Measurements from ENCODE around the gene CD300E. TPM values are rescaled to one million over a fixed set of nuclear protein-coding genes. Genes with fewer than 3 reads are reported as not detected.

CD300E gene
- total RNA-seq, 1 donor from 2014 or later = 0.52 TPM

DNA sequence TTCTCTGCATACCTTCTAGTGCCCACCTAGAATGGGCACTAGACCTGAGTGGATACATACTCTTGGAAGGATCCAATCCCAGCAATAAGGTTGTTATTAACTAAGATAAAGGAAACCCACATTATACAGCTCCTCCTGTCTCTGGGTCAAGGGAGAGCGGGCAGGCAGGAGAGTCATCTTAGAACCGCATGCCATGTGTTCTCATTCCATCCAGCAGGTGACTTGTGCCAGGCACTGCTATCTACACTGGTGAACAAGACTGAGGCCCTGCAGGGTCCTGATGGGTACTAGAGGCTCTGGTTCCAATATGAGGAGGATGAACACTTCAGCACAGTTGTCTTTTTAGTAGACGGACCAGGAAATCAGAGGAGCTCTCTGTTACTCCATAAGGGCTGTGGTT lies 50.4 kb downstream of the CD300E start:
- H3K9me3 ChIP-seq (ENCODE audit: control insufficient read depth in 3 of 3, low read length in 3 of 3) = no peaks in the 10 kb centered on the region
- H3K36me3 ChIP-seq (ENCODE audit: control insufficient read depth in 3 of 3, insufficient read depth in 3 of 3, low read length in 3 of 3) = no peaks in the 10 kb centered on the region
- H3K27me3 ChIP-seq (ENCODE audit: control insufficient read depth in 3 of 3, insufficient read depth in 3 of 3, low read length in 3 of 3) = peaks cover 4 to 13% (median 6%) of the 10 kb centered on the region in 3 donors
- no peak overlapping the region for H3K9ac ChIP-seq (ENCODE audit: low read depth in 1 of 3, low read length in 3 of 3)
- H3K4me3 ChIP-seq (ENCODE audit: low read length in 3 of 3) = no peak overlapping the region
- H3K4me1 ChIP-seq (ENCODE audit: control insufficient read depth in 3 of 3, insufficient read depth in 3 of 3, low read length in 3 of 3) = peaks cover 10 to 23% (median 11%) of the 10 kb centered on the region in 3 donors
- no peak overlapping the region for H3K27ac ChIP-seq (ENCODE audit: low read depth, low read length)

DNA sequence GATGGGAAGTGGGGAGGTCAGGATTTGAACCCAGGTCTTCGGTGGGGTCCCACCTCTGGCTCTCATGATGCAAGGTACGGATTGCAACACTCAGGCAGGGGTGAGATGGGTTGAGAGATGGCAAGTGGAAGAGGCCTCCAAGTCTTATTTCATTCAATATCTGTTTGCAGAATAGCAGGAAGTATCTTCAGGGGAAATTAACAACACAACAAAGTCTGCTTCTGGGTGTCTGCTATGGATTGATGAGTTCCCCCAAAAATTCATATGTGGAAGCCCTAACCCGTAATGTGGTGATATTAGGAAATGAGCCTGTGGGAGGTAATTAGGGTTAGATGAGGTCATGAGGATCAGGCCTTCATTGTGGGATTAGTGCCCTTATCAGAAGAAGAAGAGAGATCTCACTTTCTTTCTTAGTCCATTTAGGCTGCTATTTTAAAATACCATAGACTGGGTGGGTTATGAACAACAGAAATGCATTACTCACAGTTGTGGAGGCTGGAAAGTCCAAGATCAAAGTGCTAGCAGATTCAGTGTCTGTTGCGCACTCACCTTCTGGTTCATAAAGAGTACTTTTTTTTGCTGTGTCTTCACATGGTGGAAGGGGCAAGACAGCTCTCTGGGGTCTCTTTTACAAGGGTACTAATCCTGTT lies 51.8 kb downstream of the CD300E start:
- Histone ChIP-seq H3K27ac (ENCODE audit: low read depth, low read length) (no peak overlapping the region), H3K27me3 (ENCODE audit: control insufficient read depth in 3 of 3, insufficient read depth in 3 of 3, low read length in 3 of 3) (peaks cover 4 to 15% (median 6%) of the 10 kb centered on the region in 3 donors), H3K4me3 (ENCODE audit: low read length in 3 of 3) (no peak overlapping the region), H3K4me1 (ENCODE audit: control insufficient read depth in 3 of 3, insufficient read depth in 3 of 3, low read length in 3 of 3) (peaks cover 10 to 26% (median 11%) of the 10 kb centered on the region in 3 donors), H3K9ac (ENCODE audit: low read depth in 1 of 3, low read length in 3 of 3) (no peak overlapping the region), H3K36me3 (ENCODE audit: control insufficient read depth in 3 of 3, insufficient read depth in 3 of 3, low read length in 3 of 3) (no peaks in the 10 kb centered on the region), H3K9me3 (ENCODE audit: control insufficient read depth in 3 of 3, low read length in 3 of 3) (no peaks in the 10 kb centered on the region)

DNA sequence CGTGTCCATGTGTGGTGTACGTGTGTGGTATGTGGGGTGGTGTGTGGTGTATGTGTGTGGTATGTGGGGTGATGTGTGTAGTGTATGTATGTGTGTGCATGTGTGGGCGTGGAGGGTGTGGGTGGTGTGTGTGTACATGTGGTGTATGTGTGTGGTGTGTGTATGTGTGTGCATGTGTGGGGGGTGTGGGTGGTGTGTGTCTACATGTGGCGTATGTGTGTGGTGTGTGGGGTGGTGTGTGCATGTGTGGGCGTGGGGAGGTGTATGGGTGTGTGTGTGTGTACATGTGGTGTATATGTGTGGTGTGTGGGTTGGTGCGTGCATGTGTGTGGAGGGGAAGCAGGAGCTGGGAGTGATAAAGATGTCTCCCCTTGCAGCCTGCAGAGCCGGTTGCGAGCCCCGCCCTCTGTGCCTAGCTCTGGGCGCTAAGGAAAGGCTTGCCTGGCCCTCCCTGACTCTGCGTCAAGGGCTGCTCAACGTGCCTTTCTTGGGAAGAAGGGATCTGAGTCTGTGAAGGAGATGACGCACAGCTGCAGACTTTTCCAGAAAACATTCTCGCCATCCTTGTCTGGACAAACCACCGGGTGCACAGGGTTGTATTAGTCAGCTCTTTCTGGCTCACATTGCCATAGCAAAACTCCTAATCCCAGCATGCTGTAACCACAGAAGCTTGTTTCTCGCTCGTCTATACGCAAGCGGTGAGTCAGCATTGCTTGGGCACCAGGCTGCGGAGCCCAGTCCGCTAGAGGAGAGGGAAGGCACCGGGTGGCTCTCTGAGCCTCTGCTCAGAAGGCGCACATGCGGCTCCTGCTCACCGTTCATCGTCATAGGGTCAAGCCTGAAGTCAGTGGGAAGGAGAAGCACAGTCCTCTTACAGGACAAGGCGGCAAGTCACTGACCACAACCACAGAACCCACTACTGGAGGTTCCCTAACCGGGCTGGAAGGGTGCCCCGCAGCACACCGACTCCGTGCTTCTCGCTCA lies 54.2 kb downstream of the CD300E start:
- Histone ChIP-seq H3K4me1 (ENCODE audit: control insufficient read depth in 3 of 3, insufficient read depth in 3 of 3, low read length in 3 of 3) (peaks cover 10 to 26% (median 11%) of the 10 kb centered on the region in 3 donors), H3K27ac (ENCODE audit: low read depth, low read length) (peak overlapping the region; percentile 21), H3K27me3 (ENCODE audit: control insufficient read depth in 3 of 3, insufficient read depth in 3 of 3, low read length in 3 of 3) (peaks cover 6 to 8% (median 7%) of the 10 kb centered on the region in 3 donors), H3K4me3 (ENCODE audit: low read length in 3 of 3) (peak overlapping the region in 2 of 3 donors; percentile 19 to 29), H3K9me3 (ENCODE audit: control insufficient read depth in 3 of 3, low read length in 3 of 3) (no peaks in the 10 kb centered on the region), H3K36me3 (ENCODE audit: control insufficient read depth in 3 of 3, insufficient read depth in 3 of 3, low read length in 3 of 3) (no peaks in the 10 kb centered on the region), H3K9ac (ENCODE audit: low read depth in 1 of 3, low read length in 3 of 3) (peak overlapping the region in 1 of 3 donors; percentile 40)

DNA sequence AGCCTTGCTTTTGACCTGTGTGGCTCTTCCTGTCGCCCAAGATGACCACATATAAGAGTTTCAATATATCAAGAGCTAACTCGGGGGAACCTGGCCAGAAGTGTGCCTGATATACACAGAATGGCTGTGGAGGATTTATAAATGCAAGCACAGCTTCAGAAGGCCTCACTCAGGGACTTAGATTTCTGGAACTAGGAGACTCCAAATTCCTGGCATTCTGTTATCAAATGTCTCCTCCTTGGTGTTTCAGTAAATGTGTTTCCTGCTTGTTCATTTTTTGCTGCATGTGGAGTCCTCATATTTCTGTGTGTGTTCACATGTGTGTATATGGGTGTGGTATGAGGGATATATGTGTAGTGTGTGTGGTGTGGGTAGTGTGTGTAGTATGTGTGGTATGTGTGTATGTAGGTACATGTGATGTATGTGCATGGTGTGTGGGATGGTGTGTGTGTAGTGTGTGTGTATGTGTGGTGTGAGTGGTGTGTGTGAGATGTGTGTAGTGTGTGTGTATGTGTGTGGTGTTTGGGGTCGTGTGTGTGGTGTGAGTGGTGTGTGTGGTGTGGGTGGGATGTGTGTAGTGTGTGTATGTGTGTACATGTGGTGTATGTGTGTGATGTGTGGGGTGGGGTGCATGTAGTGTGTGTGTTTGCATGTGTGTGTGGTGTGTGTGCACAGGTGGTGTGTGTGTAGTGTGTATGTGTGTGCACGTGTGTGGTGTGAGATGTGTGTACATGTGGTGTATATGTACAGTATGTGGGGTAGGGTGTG lies 55.2 kb downstream of the CD300E start:
- H3K27me3 ChIP-seq (ENCODE audit: control insufficient read depth in 3 of 3, insufficient read depth in 3 of 3, low read length in 3 of 3) = peaks cover 5 to 15% (median 8%) of the 10 kb centered on the region in 3 donors
- H3K4me3 ChIP-seq (ENCODE audit: low read length in 3 of 3) = no peak overlapping the region
- H3K36me3 ChIP-seq (ENCODE audit: control insufficient read depth in 3 of 3, insufficient read depth in 3 of 3, low read length in 3 of 3) = no peaks in the 10 kb centered on the region
- H3K27ac ChIP-seq (ENCODE audit: low read depth, low read length) = peak overlapping the region; percentile 21
- H3K4me1 ChIP-seq (ENCODE audit: control insufficient read depth in 3 of 3, insufficient read depth in 3 of 3, low read length in 3 of 3) = peaks cover 10 to 26% (median 11%) of the 10 kb centered on the region in 3 donors
- H3K9ac ChIP-seq (ENCODE audit: low read depth in 1 of 3, low read length in 3 of 3) = no peak overlapping the region
- no peaks in the 10 kb centered on the region for H3K9me3 ChIP-seq (ENCODE audit: control insufficient read depth in 3 of 3, low read length in 3 of 3)

DNA sequence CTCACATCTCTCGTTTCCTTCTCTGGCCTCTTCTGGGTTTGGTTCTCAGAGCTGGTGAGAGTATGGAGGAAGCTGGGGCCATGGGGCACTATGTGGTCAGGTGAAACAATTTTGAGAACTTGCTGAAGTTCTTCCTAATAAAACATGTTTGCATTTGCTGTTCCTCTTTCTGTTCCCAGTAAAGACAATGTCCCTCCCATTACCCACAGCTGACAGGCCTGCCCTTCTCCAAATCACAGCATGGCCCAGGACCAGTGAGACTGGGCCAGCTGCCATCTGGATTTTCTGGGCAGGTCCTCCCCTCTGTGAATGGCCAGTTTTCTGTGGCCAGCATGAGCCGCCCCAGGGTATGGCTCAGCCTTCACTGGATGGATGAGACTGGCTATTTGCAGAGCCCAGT lies 56.1 kb downstream of the CD300E start, which contains the start of gene CD300H:
CD300H (minus strand) TSS at position 113 of the 400 bp plus-strand sequence.
- H3K9me3 ChIP-seq (ENCODE audit: control insufficient read depth in 3 of 3, low read length in 3 of 3) = no peaks in the 10 kb centered on the region
- H3K9ac ChIP-seq (ENCODE audit: low read depth in 1 of 3, low read length in 3 of 3) = no peak within 1 kb of the TSS
- H3K27me3 ChIP-seq (ENCODE audit: control insufficient read depth in 3 of 3, insufficient read depth in 3 of 3, low read length in 3 of 3) = peaks cover 5 to 15% (median 8%) of the 10 kb centered on the region in 3 donors
- no peak within 1 kb of the TSS for H3K27ac ChIP-seq (ENCODE audit: low read depth, low read length)
- H3K36me3 ChIP-seq (ENCODE audit: control insufficient read depth in 3 of 3, insufficient read depth in 3 of 3, low read length in 3 of 3) = no peaks in the 10 kb centered on the region
- H3K4me3 ChIP-seq (ENCODE audit: low read length in 3 of 3) = no peak within 1 kb of the TSS
- H3K4me1 ChIP-seq (ENCODE audit: control insufficient read depth in 3 of 3, insufficient read depth in 3 of 3, low read length in 3 of 3) = peaks cover 10 to 26% (median 11%) of the 10 kb centered on the region in 3 donors

DNA sequence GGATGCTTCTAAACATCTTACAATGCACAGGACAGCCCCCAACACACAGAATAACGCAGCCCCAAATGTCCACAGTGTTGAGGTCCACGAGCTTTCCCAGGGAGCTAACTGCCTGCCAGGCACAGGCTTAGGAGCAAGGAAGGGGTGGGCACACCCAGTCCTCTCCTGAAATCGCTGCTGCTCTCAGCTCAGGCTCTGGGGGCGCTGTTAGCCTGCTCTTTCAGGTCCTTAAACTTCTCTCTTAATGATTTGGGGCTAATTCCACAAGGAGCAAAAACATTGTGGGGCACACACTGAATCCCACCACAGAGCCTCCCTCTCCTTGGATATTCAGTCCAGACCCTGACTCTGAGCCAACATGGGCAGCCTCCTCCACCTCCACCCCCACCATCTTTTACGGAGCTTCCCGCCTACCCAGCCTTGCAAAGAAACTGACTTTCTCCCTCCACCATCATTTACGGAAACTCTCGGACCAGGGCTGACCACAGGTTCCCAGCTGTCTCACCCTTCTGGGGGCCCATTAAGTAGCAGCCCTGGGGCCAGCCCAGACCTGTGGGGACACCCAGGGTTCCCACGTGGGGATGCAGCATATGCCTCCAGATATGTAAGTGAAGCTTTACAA lies 57.3 kb downstream of the CD300E start:
- Histone ChIP-seq H3K9me3 (ENCODE audit: control insufficient read depth in 3 of 3, low read length in 3 of 3) (no peaks in the 10 kb centered on the region), H3K4me1 (ENCODE audit: control insufficient read depth in 3 of 3, insufficient read depth in 3 of 3, low read length in 3 of 3) (peaks cover 10 to 26% (median 11%) of the 10 kb centered on the region in 3 donors), H3K36me3 (ENCODE audit: control insufficient read depth in 3 of 3, insufficient read depth in 3 of 3, low read length in 3 of 3) (no peaks in the 10 kb centered on the region), H3K4me3 (ENCODE audit: low read length in 3 of 3) (no peak overlapping the region), H3K27me3 (ENCODE audit: control insufficient read depth in 3 of 3, insufficient read depth in 3 of 3, low read length in 3 of 3) (peaks cover 7 to 15% (median 8%) of the 10 kb centered on the region in 3 donors), H3K27ac (ENCODE audit: low read depth, low read length) (no peak overlapping the region), H3K9ac (ENCODE audit: low read depth in 1 of 3, low read length in 3 of 3) (no peak overlapping the region)

DNA sequence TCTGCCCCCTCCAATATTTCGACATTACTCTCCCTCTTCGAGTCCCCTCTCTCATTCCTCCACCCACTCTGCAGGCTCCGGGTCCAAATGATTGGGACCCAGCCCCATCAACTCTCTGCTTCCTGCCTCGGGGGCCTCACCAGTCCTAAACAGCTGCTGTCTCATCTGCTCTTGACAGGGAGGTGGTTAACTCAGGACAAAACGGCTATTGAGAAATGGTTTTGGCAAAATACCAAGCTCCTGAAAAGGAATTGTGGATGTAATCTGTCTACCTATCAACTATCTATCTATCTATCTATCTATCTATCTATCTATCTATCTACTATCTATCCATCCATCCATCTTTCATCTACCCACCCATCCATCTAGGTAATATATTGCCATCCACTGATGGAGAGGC lies 58.4 kb downstream of the CD300E start:
- Histone ChIP-seq H3K27ac (ENCODE audit: low read depth, low read length) (no peak overlapping the region), H3K4me1 (ENCODE audit: control insufficient read depth in 3 of 3, insufficient read depth in 3 of 3, low read length in 3 of 3) (peaks cover 10 to 22% (median 11%) of the 10 kb centered on the region in 3 donors), H3K27me3 (ENCODE audit: control insufficient read depth in 3 of 3, insufficient read depth in 3 of 3, low read length in 3 of 3) (peaks cover 8 to 17% (median 9%) of the 10 kb centered on the region in 3 donors), H3K4me3 (ENCODE audit: low read length in 3 of 3) (no peak overlapping the region), H3K9me3 (ENCODE audit: control insufficient read depth in 3 of 3, low read length in 3 of 3) (no peaks in the 10 kb centered on the region), H3K9ac (ENCODE audit: low read depth in 1 of 3, low read length in 3 of 3) (no peak overlapping the region), H3K36me3 (ENCODE audit: control insufficient read depth in 3 of 3, insufficient read depth in 3 of 3, low read length in 3 of 3) (no peaks in the 10 kb centered on the region)

DNA sequence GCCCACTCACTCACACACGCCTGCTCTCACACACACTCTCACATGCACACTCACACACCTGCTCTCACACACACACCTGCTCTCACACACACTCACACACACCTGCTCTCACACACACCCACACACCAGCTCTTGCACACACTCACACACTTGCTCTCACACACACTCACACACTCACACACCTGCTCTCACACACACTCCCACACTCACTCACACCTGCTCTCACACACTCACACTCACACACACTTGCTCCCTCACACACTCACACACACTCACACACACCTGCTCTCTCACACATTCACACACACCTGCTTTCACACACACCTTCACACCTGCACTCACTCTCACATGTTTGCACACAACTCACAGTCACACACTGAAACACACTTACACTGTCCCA lies 60.2 kb downstream of the CD300E start:
- Histone ChIP-seq H3K9ac (ENCODE audit: low read depth in 1 of 3, low read length in 3 of 3) (no peak overlapping the region), H3K27me3 (ENCODE audit: control insufficient read depth in 3 of 3, insufficient read depth in 3 of 3, low read length in 3 of 3) (peaks cover 4 to 17% (median 9%) of the 10 kb centered on the region in 3 donors), H3K36me3 (ENCODE audit: control insufficient read depth in 3 of 3, insufficient read depth in 3 of 3, low read length in 3 of 3) (no peaks in the 10 kb centered on the region), H3K27ac (ENCODE audit: low read depth, low read length) (no peak overlapping the region), H3K4me1 (ENCODE audit: control insufficient read depth in 3 of 3, insufficient read depth in 3 of 3, low read length in 3 of 3) (peaks cover 0 to 5% (median 0%) of the 10 kb centered on the region in 3 donors), H3K4me3 (ENCODE audit: low read length in 3 of 3) (no peak overlapping the region), H3K9me3 (ENCODE audit: control insufficient read depth in 3 of 3, low read length in 3 of 3) (no peaks in the 10 kb centered on the region)

DNA sequence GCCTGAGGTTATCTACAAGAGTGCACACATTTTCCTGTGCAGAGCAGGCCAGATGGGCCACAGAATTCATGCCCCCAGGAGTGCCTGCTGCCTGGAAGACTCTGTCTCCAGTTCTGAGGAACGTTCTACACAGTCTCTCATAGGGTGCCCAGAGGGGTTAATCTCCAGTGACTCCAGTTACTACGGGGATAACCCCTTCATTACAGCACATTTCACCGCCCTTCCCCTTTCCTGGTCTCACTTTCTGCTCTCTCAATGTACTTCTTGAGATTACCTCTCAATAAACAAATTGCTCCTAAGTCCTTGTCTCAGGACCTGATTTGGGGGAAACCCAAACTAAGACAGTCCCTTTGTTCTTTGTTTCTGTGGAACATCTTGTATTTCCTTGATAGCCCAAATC lies 62.0 kb downstream of the CD300E start:
- Histone ChIP-seq H3K9me3 (ENCODE audit: control insufficient read depth in 3 of 3, low read length in 3 of 3) (no peaks in the 10 kb centered on the region), H3K27ac (ENCODE audit: low read depth, low read length) (no peak overlapping the region), H3K4me3 (ENCODE audit: low read length in 3 of 3) (no peak overlapping the region), H3K27me3 (ENCODE audit: control insufficient read depth in 3 of 3, insufficient read depth in 3 of 3, low read length in 3 of 3) (peaks cover 3 to 17% (median 7%) of the 10 kb centered on the region in 3 donors), H3K36me3 (ENCODE audit: control insufficient read depth in 3 of 3, insufficient read depth in 3 of 3, low read length in 3 of 3) (no peaks in the 10 kb centered on the region), H3K4me1 (ENCODE audit: control insufficient read depth in 3 of 3, insufficient read depth in 3 of 3, low read length in 3 of 3) (no peaks in the 10 kb centered on the region), H3K9ac (ENCODE audit: low read depth in 1 of 3, low read length in 3 of 3) (no peak overlapping the region)
